Retinal pigment epithelial cell (primary cell): Measurements from ENCODE around the gene CAV3.

Experiments
- DNase-seq: peaks from one replicate; pipeline ENCODE4 v3.0.0-alpha.2; 2010; ENCODE audit warnings: low read depth
- H3K4me3 ChIP-seq: 2 replicates; pipeline ENCODE4 v1.5.1; 2011; ENCODE audit warnings: mild to moderate bottlenecking, low read length, control low read depth, moderate library complexity
- CTCF ChIP-seq: conservative IDR thresholded peaks from 2 replicates; pipeline ENCODE4 v1.5.1; 2011; ENCODE audit warnings: low read depth, low read length, control low read depth, inconsistent platforms

The CAV3 gene

GRCh38 chr3:8727605-8728512 lies 5.7 kb upstream of the CAV3 start:
- TF ChIP-seq CTCF = no peak
- no peak for DNase-seq
- H3K4me3 ChIP-seq = no peak overlapping the region

- H3K4me3 ChIP-seq = no peak overlapping the region
- no peak for TF ChIP-seq CTCF
- DNase-seq = no peak
These were observed 4.1 kb upstream of the CAV3 start for GRCh38 chr3:8729479-8729878.

GRCh38 chr3:8730656-8731055 lies 2.9 kb upstream of the CAV3 start:
- no peak for DNase-seq
- no peak for TF ChIP-seq CTCF
- no peak overlapping the region for H3K4me3 ChIP-seq

GRCh38 chr3:8732413-8732812 lies 1.2 kb upstream of the CAV3 start:
- DNase-seq = no peak
- TF ChIP-seq CTCF = no peak
- no peak overlapping the region for H3K4me3 ChIP-seq

- no peak for TF ChIP-seq CTCF
- H3K4me3 ChIP-seq = no peak overlapping the region
- no peak for DNase-seq
These were observed 706 bp downstream of the CAV3 start for GRCh38 chr3:8734137-8734878.

GRCh38 chr3:8734908-8735307 lies 1.3 kb downstream of the CAV3 start:
- no peak for DNase-seq
- no peak for TF ChIP-seq CTCF
- H3K4me3 ChIP-seq = no peak overlapping the region
